HepG2 (cell line): Measurements from ENCODE around the gene ANAPC10. TPM values are rescaled to one million over a fixed set of nuclear protein-coding genes. Genes with fewer than 3 reads are reported as not detected.

Experiments
- CCDC6 ChIP-seq: sonication (generic); formaldehyde crosslinking; IDR thresholded peaks from 2 replicates; pipeline ENCODE4 v1.8.1; 2022; ENCODE audit warnings: mild to moderate bottlenecking, missing genetic modification reagents, moderate library complexity
- CREM ChIP-seq, 2 experiments: sonication (generic) in 1 of 2; formaldehyde crosslinking in 1 of 2; IDR thresholded peaks; 2 replicates each; pipeline versions ENCODE4 v1.4.0 to v1.6.1; 2016 to 2020; ENCODE audit warnings: antibody characterized with exemption in 1 of 2, mild to moderate bottlenecking in 1 of 2, missing genetic modification reagents in 1 of 2
- FIP1L1 ChIP-seq: fragments of 200-400 bp; formaldehyde crosslinking; IDR thresholded peaks from 2 replicates; pipeline ENCODE4 v1.6.1; 2018; ENCODE audit warnings: low read depth, mild to moderate bottlenecking, low read length, moderate library complexity, borderline replicate concordance; ENCODE audit not compliant: insufficient read depth
- HDAC6 ChIP-seq: fragments of 200-600 bp; sonication (generic); IDR thresholded peaks from 2 replicates; pipeline ENCODE4 v1.7.0; 2017; ENCODE audit warnings: mild to moderate bottlenecking, antibody characterized with exemption, low read length, low read depth
- PAWR ChIP-seq: sonication (generic); formaldehyde crosslinking; IDR thresholded peaks from 2 replicates; pipeline ENCODE4 v1.4.0; 2020; ENCODE audit warnings: missing genetic modification reagents, mild to moderate bottlenecking, borderline replicate concordance
- PBX2 ChIP-seq: IDR thresholded peaks from 2 replicates; pipeline ENCODE4 v1.6.1; 2016; ENCODE audit warnings: control low read depth
- POLR2AphosphoS2 ChIP-seq: IDR thresholded peaks from 2 replicates; pipeline ENCODE4 v1.6.1; 2011; ENCODE audit warnings: low read depth, low read length, improper control_type of control experiment
- SIN3B ChIP-seq: fragments of 150-350 bp; IDR thresholded peaks from 2 replicates; pipeline ENCODE4 v1.6.1; 2014; ENCODE audit warnings: low read length
- SNAPC5 ChIP-seq: sonication (generic); formaldehyde crosslinking; IDR thresholded peaks from 2 replicates; pipeline ENCODE4 v1.8.1; 2023; ENCODE audit warnings: mild to moderate bottlenecking, missing genetic modification reagents, borderline replicate concordance
- TAF1 ChIP-seq: sonication (generic); formaldehyde crosslinking; IDR thresholded peaks from 2 replicates; pipeline ENCODE4 v1.4.0; 2020; ENCODE audit warnings: missing genetic modification reagents
- TARDBP ChIP-seq: sonication (generic); formaldehyde crosslinking; IDR thresholded peaks from 2 replicates; pipeline ENCODE4 v1.8.0; 2022; ENCODE audit warnings: mild to moderate bottlenecking, missing genetic modification reagents
- TCF7L2 ChIP-seq: IDR thresholded peaks from 2 replicates; pipeline ENCODE4 v1.6.1; 2011; ENCODE audit warnings: mild to moderate bottlenecking, low read depth, low read length, moderate library complexity
- THAP11 ChIP-seq: IDR thresholded peaks from 2 replicates; pipeline ENCODE4 v1.6.1; 2016; ENCODE audit warnings: missing biosample characterization, missing genetic modification reagents
- TIGD3 ChIP-seq: sonication (generic); formaldehyde crosslinking; IDR thresholded peaks from 2 replicates; pipeline ENCODE4 v1.5.1; 2020; ENCODE audit warnings: mild to moderate bottlenecking, missing genetic modification reagents, borderline replicate concordance
- YY1 ChIP-seq: IDR thresholded peaks from 2 replicates; pipeline ENCODE4 v1.6.1; 2011; ENCODE audit warnings: low read length, low read depth, moderate library complexity, mild to moderate bottlenecking; ENCODE audit not compliant: insufficient read depth, insufficient replicate concordance
- ZFYVE20 ChIP-seq: sonication (generic); formaldehyde crosslinking; IDR thresholded peaks from 2 replicates; pipeline ENCODE4 v1.8.0; 2023; ENCODE audit warnings: low read depth, mild to moderate bottlenecking, moderate library complexity, missing genetic modification reagents, borderline replicate concordance
- ZMYM3 ChIP-seq: sonication (generic); formaldehyde crosslinking; IDR thresholded peaks from 2 replicates; pipeline ENCODE4 v1.5.1; 2020; ENCODE audit warnings: mild to moderate bottlenecking, missing genetic modification reagents
- ZNF234 ChIP-seq: sonication (generic); formaldehyde crosslinking; conservative IDR thresholded peaks from 2 replicates; pipeline ENCODE4 v1.5.1; 2020; ENCODE audit warnings: mild to moderate bottlenecking, missing genetic modification reagents
- ZNF549 ChIP-seq: sonication (generic); formaldehyde crosslinking; IDR thresholded peaks from 2 replicates; pipeline ENCODE4 v1.5.0; 2020; ENCODE audit warnings: missing genetic modification reagents
- ZNF552 ChIP-seq: sonication (generic); formaldehyde crosslinking; IDR thresholded peaks from 2 replicates; pipeline ENCODE4 v1.9.0; 2022; ENCODE audit warnings: missing genetic modification reagents, mild to moderate bottlenecking, borderline replicate concordance
- ZNF616 ChIP-seq: sonication (generic); formaldehyde crosslinking; IDR thresholded peaks from 2 replicates; pipeline ENCODE4 v1.5.0; 2020; ENCODE audit warnings: low read depth, mild to moderate bottlenecking, missing genetic modification reagents
- ZNF737 ChIP-seq: sonication (generic); formaldehyde crosslinking; IDR thresholded peaks from 2 replicates; pipeline ENCODE4 v1.5.0; 2020; ENCODE audit warnings: missing genetic modification reagents, mild to moderate bottlenecking, borderline replicate concordance
- ZNF776 ChIP-seq: sonication (generic); formaldehyde crosslinking; IDR thresholded peaks from 2 replicates; pipeline ENCODE4 v1.4.0; 2020; ENCODE audit warnings: mild to moderate bottlenecking, missing genetic modification reagents
- ZNF841 ChIP-seq: sonication (generic); formaldehyde crosslinking; IDR thresholded peaks from 2 replicates; pipeline ENCODE4 v1.8.1; 2023; ENCODE audit warnings: missing genetic modification reagents, borderline replicate concordance
- ZNF883 ChIP-seq: sonication (generic); formaldehyde crosslinking; IDR thresholded peaks from 2 replicates; pipeline ENCODE4 v1.5.1; 2020; ENCODE audit warnings: mild to moderate bottlenecking, missing genetic modification reagents; ENCODE audit errors: not compliant biosample characterization
- polyA plus RNA-seq, 8 experiments: library from polyadenylated mRNA; depleted of rRNA in 3 of 8; stranded (reverse) in 7 of 8; unstranded in 1 of 8; fragments of >200 nt; fragmentation: Illumina TruSeq in 4 of 8; extraction: Trizol in 4 of 8; gene quantifications; 2 replicates each; pipeline versions ENCODE4 v1.2.1 to v1.2.3, GENCODE V29; 2011 to 2016; ENCODE audit warnings: low read depth in 4 of 8, missing spikeins in 1 of 8, mixed read lengths in 1 of 8; ENCODE audit not compliant: insufficient read depth in 1 of 8
- total RNA-seq, 5 experiments: library from RNA; depleted of rRNA; stranded (reverse); fragments of >200 nt; fragmentation: Illumina TruSeq; extraction: Trizol; gene quantifications; 2 replicates each; pipeline ENCODE4 v1.2.3, GENCODE V29; 2016; ENCODE audit warnings: low read depth in 1 of 5
- TF ChIP-seq, protein P1 (sequence below): IDR thresholded peaks from 2 replicates; pipeline ENCODE4 v1.6.1; 2016; ENCODE audit warnings: low read depth, borderline replicate concordance
- TF ChIP-seq, protein P2 (sequence below): sonication (generic); formaldehyde crosslinking; IDR thresholded peaks from 2 replicates; pipeline ENCODE4 v1.4.0; 2020; ENCODE audit warnings: mild to moderate bottlenecking, missing genetic modification reagents

Gene ANAPC10
- total and polyA plus RNA-seq, 2 of the 13 experiments (the other 11 are each of a cell fraction or from before 2014, with no cell fraction given) = 21.9 to 32.7 TPM

- TF ChIP-seq TIGD3 = peak; percentile 89; the same call in 1 of the 2 replicates
- TF ChIP-seq PBX2 (CRISPR knock-in tag) = no peak
- peak; percentile 77; the same call in 1 of the 2 replicates for TF ChIP-seq ZNF776 (CRISPR knock-in tag)
- TF ChIP-seq ZFYVE20 = no peak
- peak; percentile 54 for TF ChIP-seq ZNF552 (CRISPR knock-in tag)
- no peak for TF ChIP-seq PAWR (CRISPR knock-in tag)
- TF ChIP-seq, protein P1, sequence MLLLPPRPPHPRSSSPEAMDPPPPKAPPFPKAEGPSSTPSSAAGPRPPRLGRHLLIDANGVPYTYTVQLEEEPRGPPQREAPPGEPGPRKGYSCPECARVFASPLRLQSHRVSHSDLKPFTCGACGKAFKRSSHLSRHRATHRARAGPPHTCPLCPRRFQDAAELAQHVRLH = peak; percentile 92
- 0 out of 2 replicates have a peak, but pooled peaks have one; percentile 25 for TF ChIP-seq FIP1L1
- peak; percentile 98 for TF ChIP-seq YY1
- no peak for TF ChIP-seq TCF7L2
- peak; percentile 84; the same call in 1 of the 2 replicates for TF ChIP-seq SIN3B
- TF ChIP-seq CREM (IDR thresholded peaks at IDR 0.05) = peak; percentile 99
- peak; percentile 82 for TF ChIP-seq CREM (CRISPR knock-in tag; IDR thresholded peaks at IDR 0.05)
- peak; percentile 79; the same call in 1 of the 2 replicates for TF ChIP-seq TARDBP
- TF ChIP-seq ZNF616 (CRISPR knock-in tag) = peak; percentile 69; the same call in 1 of the 2 replicates
- TF ChIP-seq ZNF549 (CRISPR knock-in tag) = no peak
- TF ChIP-seq ZMYM3 (CRISPR knock-in tag) = no peak
- TF ChIP-seq ZNF737 = no peak; the same call in 1 of the 2 replicates
- TF ChIP-seq TAF1 (CRISPR knock-in tag) = peak; percentile 94
- no peak for TF ChIP-seq POLR2AphosphoS2
- TF ChIP-seq, protein P2, sequence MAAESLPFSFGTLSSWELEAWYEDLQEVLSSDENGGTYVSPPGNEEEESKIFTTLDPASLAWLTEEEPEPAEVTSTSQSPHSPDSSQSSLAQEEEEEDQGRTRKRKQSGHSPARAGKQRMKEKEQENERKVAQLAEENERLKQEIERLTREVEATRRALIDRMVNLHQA (CRISPR knock-in tag) = no peak
- TF ChIP-seq THAP11 (CRISPR knock-in tag) = peak; percentile 93
- no peak for TF ChIP-seq CCDC6 (CRISPR knock-in tag)
- no peak for TF ChIP-seq HDAC6
- TF ChIP-seq SNAPC5 (CRISPR knock-in tag) = peak; percentile 59; the same call in 1 of the 2 replicates
- no peak for TF ChIP-seq ZNF841
- TF ChIP-seq ZNF883 (CRISPR knock-in tag) = peak; percentile 19
- 0 out of 2 replicates have a peak, but pooled peaks have one; percentile 62 for TF ChIP-seq ZNF234 (CRISPR knock-in tag)
These were observed at the start of gene ANAPC10, which contains the start of gene ABCE1 (continued) for GRCh38 chr4:145097821-145098674.
